Esophagus squamous epithelium (tissue), 5 donors: ENCODE data around the gene OSBPL8. TPM values are rescaled to one million over a fixed set of nuclear protein-coding genes. Genes with fewer than 3 reads are reported as not detected.

Source experiments
- DNase-seq: peaks from one replicate; lab custom pipeline; 2025; lab: John Stamatoyannopoulos, UW
- H3K27ac ChIP-seq, 4 donors: fragments of 200-600 bp; sonication (generic); one replicate each; pipeline ENCODE4 v1.5.1; 2016 to 2019; ENCODE audit warnings: mild to moderate bottlenecking in 1 of 4
- H3K27me3 ChIP-seq, 4 donors: fragments of 200-600 bp; sonication (generic); 1 replicate in 3 of 4; 2 replicates in 1 of 4; pipeline versions ENCODE4 v1.5.1 to v1.6.0; 2017 to 2021; ENCODE audit warnings: antibody characterized with exemption in 1 of 4
- H3K36me3 ChIP-seq, 3 donors: fragments of 200-600 bp; sonication (generic); one replicate each; pipeline ENCODE4 v1.5.1; 2016 to 2019
- H3K4me1 ChIP-seq, 3 donors: fragments of 200-600 bp; sonication (generic); one replicate each; pipeline ENCODE4 v1.5.1; 2017 to 2019
- H3K4me3 ChIP-seq, 4 donors: fragments of 200-600 bp; sonication (generic); 1 replicate in 3 of 4; 2 replicates in 1 of 4; pipeline ENCODE4 v1.5.1; 2016 to 2019; ENCODE audit warnings: mild to moderate bottlenecking in 2 of 4, moderate library complexity in 1 of 4
- H3K9me3 ChIP-seq, 3 donors: fragments of 200-600 bp; sonication (generic); one replicate each; pipeline ENCODE4 v1.5.1; 2016 to 2019
- POLR2A ChIP-seq, 4 donors: fragments of 450-650 bp; IDR thresholded peaks; one replicate each; pipeline ENCODE4 v1.6.1; 2017; ENCODE audit warnings: antibody characterized with exemption in 4 of 4, mild to moderate bottlenecking in 4 of 4, moderate library complexity in 3 of 4
- WGBS, 2 donors: methylation state at CpG; one replicate each; pipeline ENCODE4 v1.1.5; 2018; 5-methylcytosine and 5-hydroxymethylcytosine counted together
- intact Hi-C: fragments of 100-400 bp; cut with DNase I; formaldehyde crosslinking; loops from one replicate; pipeline ENCODE4 v1.15.0; 2022
- total RNA-seq, 4 donors: library from RNA; depleted of rRNA; stranded (reverse); fragments of >200 nt; gene quantifications; one replicate each; pipeline ENCODE4 v1.1.0, GENCODE V29; 2016
- TF ChIP-seq, protein P1 (sequence below), 6 experiments: fragments of 450-650 bp in 4 of 6; fragments of 200-600 bp in 2 of 6; sonication (generic) in 2 of 6; IDR thresholded peaks; one replicate each; pipeline ENCODE4 v1.5.1; 2016 to 2019; ENCODE audit warnings: antibody characterized with exemption in 6 of 6, mild to moderate bottlenecking in 4 of 6, moderate library complexity in 4 of 6
- donor health status: DM: yes; HTN: yes; CAD: no.

OSBPL8 gene
- total RNA-seq, 4 donors from 2014 or later: 30.3 to 60.8 (median 43.0) TPM

DNA sequence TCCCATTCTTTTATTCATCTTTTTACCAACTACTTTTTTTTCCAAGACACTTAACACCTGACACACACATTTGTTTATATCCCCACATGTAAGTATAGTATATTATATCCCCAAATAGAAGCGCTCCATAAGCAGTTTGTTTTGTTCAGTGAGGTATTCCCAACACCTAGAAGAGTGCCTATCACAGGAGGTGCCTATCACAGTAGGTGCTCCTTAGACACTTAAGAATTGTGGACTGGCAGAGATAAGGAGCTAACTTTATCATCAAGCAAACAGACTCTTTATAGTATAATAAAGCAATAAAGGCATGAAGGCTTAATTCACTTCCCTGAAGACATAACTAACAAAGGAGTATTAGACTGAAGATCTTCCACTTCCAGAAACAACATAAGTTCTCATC lies 29.1 kb downstream of the OSBPL8 start:
- TF ChIP-seq POLR2A (IDR thresholded peaks at IDR 0.05): no peak
- TF ChIP-seq, protein P1, sequence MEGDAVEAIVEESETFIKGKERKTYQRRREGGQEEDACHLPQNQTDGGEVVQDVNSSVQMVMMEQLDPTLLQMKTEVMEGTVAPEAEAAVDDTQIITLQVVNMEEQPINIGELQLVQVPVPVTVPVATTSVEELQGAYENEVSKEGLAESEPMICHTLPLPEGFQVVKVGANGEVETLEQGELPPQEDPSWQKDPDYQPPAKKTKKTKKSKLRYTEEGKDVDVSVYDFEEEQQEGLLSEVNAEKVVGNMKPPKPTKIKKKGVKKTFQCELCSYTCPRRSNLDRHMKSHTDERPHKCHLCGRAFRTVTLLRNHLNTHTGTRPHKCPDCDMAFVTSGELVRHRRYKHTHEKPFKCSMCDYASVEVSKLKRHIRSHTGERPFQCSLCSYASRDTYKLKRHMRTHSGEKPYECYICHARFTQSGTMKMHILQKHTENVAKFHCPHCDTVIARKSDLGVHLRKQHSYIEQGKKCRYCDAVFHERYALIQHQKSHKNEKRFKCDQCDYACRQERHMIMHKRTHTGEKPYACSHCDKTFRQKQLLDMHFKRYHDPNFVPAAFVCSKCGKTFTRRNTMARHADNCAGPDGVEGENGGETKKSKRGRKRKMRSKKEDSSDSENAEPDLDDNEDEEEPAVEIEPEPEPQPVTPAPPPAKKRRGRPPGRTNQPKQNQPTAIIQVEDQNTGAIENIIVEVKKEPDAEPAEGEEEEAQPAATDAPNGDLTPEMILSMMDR (IDR thresholded peaks at IDR 0.05): no peak

DNA sequence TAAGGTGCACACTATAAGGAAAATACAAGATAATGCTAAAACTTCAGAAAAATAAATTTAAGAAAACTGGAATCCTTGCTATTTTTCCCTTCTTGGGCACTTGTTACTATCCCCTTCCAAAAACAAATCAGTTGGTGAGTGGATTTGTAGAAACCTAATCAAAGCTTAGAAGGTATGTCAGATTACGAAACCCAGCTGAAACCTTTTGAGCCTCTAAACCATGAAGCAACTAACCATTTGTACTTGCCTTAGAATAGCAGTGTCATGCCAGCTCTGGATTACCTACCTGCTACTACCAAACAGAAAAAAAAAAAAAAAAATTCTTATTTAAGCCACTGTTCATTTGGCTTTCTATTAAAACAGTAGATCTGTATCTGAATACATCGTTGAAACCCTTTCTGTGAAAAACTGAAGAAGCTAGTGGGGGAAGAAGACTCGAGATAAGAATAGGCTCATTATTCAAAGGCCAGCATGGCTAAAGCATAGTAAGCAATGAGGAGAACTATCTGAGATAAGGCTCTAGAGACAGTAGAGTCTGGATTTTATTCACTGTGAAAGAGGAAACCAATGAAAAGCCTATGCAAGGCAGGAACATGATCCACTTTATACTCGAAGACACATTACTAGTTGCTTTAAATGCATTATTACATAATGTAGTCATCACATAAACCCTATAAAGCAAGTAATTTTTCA lies 30.2 kb downstream of the OSBPL8 start:
- TF ChIP-seq, protein P1 (IDR thresholded peaks at IDR 0.05): no peak
- TF ChIP-seq POLR2A (IDR thresholded peaks at IDR 0.05): no peak
- intact Hi-C loops: no loop called here
- Histone ChIP-seq H3K36me3 (peaks cover 0 to 4% (median 0%) of the 10 kb centered on the region in 3 donors), H3K4me3 (no peak overlapping the region), H3K27ac (no peak overlapping the region), H3K4me1 (peaks cover 0 to 18% (median 4%) of the 10 kb centered on the region in 3 donors), H3K27me3 (no peaks in the 10 kb centered on the region), H3K9me3 (no peaks in the 10 kb centered on the region)
- 62 to 74% methylated on average over 4 of the region's 4 CpGs for WGBS, 2 donors
- no peak for DNase-seq

More for the DNA sequence above, 29.1 kb downstream of the OSBPL8 start:
- Histone ChIP-seq H3K27ac (no peak overlapping the region), H3K9me3 (no peaks in the 10 kb centered on the region), H3K4me3 (no peak overlapping the region), H3K27me3 (no peaks in the 10 kb centered on the region), H3K36me3 (peaks cover 0 to 4% (median 0%) of the 10 kb centered on the region in 3 donors), H3K4me1 (peaks cover 0 to 18% (median 4%) of the 10 kb centered on the region in 3 donors)
- intact Hi-C loops: no loop called here
- DNase-seq: no peak
- 100% methylated on average over 1 of the region's 1 CpG for WGBS, 2 donors

DNA sequence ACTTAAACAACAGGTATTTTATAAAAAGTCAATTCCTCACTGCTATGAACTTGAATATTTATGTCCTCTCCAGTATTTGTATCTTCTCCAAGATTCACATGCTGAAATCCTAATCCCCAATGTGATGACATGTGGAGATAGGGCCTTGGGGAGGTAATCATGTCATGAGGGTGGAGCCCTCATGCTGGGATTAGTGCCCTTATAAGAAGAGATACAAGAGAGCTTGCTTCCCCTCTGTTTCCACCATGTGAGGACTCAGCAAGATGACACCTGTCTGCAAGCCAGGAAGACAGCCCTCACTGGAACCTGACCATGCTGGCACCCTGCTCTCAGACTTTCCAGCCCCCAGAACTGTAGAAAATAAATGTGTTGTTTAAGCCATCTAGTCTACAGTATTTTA lies 36.2 kb downstream of the OSBPL8 start:
- H3K9me3 ChIP-seq: no peaks in the 10 kb centered on the region
- H3K4me3 ChIP-seq: no peak overlapping the region
- no peaks in the 10 kb centered on the region for H3K27me3 ChIP-seq
- peaks cover 0 to 4% (median 0%) of the 10 kb centered on the region in 3 donors for H3K36me3 ChIP-seq
- DNase-seq: no peak
- H3K27ac ChIP-seq: no peak overlapping the region
- no peaks in the 10 kb centered on the region for H3K4me1 ChIP-seq
- intact Hi-C loops: no loop called here
- no peak for TF ChIP-seq POLR2A (IDR thresholded peaks at IDR 0.05)
- TF ChIP-seq, protein P1 (IDR thresholded peaks at IDR 0.05): no peak

DNA sequence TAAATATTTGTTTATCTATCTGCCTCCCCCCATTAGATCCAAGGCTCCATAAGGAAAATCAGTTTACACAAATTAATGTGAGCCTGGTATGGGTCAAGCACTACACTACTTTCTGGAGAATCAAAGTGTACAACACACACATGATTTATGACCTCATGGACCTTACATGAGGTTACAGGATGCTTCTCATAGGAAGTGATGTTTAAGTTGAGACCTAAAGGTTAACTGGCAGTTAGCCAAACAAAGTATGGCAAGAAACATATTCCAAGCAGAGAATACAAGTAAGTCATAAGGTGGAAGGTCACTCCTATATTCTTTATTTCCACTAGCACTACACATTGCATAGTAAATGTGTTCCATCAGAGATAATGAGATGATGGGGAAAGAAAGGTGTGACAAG lies 39.2 kb downstream of the OSBPL8 start:
- Histone ChIP-seq H3K9me3 (no peaks in the 10 kb centered on the region), H3K4me3 (no peak overlapping the region), H3K27ac (no peak overlapping the region), H3K4me1 (no peaks in the 10 kb centered on the region), H3K27me3 (no peaks in the 10 kb centered on the region), H3K36me3 (no peaks in the 10 kb centered on the region)
- DNase-seq: no peak
- TF ChIP-seq, protein P1 (IDR thresholded peaks at IDR 0.05): no peak
- no peak for TF ChIP-seq POLR2A (IDR thresholded peaks at IDR 0.05)
- intact Hi-C loops: no loop called here

DNA sequence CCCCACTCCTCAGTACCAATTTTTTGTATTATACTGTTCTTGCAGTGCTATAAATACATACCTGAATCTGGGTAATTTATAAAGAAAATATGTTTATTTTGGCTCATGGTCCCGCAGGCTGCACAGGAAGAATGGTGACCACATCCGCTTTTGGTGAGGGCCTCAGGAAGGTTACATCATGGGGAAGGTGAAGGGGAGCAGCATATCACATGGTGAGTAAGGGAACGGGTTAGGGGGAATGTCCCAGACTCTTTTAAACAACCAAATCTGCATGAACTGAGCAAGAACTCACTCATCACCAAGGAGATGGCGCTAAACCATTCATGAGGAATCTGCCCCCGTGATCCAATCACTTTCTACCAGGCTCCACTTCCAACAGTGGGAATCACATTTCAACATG lies 40.0 kb downstream of the OSBPL8 start:
- TF ChIP-seq POLR2A (IDR thresholded peaks at IDR 0.05): no peak
- TF ChIP-seq, protein P1 (IDR thresholded peaks at IDR 0.05): no peak
- no peak overlapping the region for H3K27ac ChIP-seq
- 79 to 83% methylated on average over 5 of the region's 5 CpGs for WGBS, 2 donors

More for the DNA sequence above, 40.0 kb downstream of the OSBPL8 start:
- DNase-seq: no peak
- H3K9me3 ChIP-seq: no peaks in the 10 kb centered on the region
- no peaks in the 10 kb centered on the region for H3K27me3 ChIP-seq
- no peaks in the 10 kb centered on the region for H3K36me3 ChIP-seq
- H3K4me3 ChIP-seq: no peak overlapping the region
- H3K4me1 ChIP-seq: no peaks in the 10 kb centered on the region
- intact Hi-C loops: no loop called here
